Measurements from ENCODE around the gene FBXW11. TPM values are rescaled to one million over a fixed set of nuclear protein-coding genes. Genes with fewer than 3 reads are reported as not detected.

Gene FBXW11
- total and polyA plus RNA-seq, 10 of the 15 experiments (the other 5 are each of a cell fraction or from before 2014, with no cell fraction given): 4.3 to 61.5 (median 40.0) TPM

DNA sequence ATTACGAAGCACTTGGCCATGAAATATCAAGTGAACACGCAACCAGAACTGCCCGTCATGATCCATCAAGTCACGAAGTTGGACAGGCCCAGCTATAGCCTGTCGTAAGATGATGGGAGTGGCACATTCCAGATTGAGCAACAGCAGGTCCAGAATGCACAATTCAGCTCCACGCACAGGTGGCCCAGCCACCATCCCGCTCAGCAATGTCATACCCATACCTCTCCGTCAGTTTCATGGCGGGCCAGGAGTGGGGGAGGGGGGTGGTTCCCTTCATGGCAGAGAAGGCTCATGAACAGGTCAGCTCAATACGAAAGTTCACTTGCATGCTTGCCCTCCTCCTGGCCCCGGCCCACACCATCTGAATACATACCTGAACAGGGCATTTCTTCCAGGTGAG, 185.9 kb downstream of the FBXW11 start:
- H3K79me2 ChIP-seq (ENCODE audit: control insufficient read depth, insufficient read depth, low read length): no peaks in the 10 kb centered on the region
- no peak overlapping the region for H3K4me2 ChIP-seq (ENCODE audit: control insufficient read depth, insufficient read depth)
- H3K36me3 ChIP-seq (ENCODE audit: control insufficient read depth in 2 of 2, insufficient read depth in 2 of 2, low read length in 1 of 2): no peaks in the 10 kb centered on the region
- no peak overlapping the region for H3K4me3 ChIP-seq
- H2AFZ ChIP-seq (ENCODE audit: control insufficient read depth, low read depth, low read length): no peak overlapping the region
- no peak for DNase-seq (ENCODE audit: low read depth, low spot score)
- intact Hi-C loops (cut with micrococcal nuclease; ENCODE audit: unreplicated experiment): no loop called here
- no peak for ATAC-seq
- POLR2A ChIA-PET: no interaction called here
- H3K4me1 ChIP-seq (ENCODE audit: control insufficient read depth, insufficient read depth, low read length): no peaks in the 10 kb centered on the region
- RAD21 ChIA-PET (ENCODE audit: unreplicated experiment): no interaction called here
- no peak overlapping the region for H3K27ac ChIP-seq (ENCODE audit: control insufficient read depth, insufficient read depth)
- CTCF ChIA-PET: interaction anchor here (0.9 kb wide), 1 partner anchor 74 kb away, joined by 4 read pairs; no protein-coding TSS in a partner anchor
- SMC1A ChIA-PET (ENCODE audit: uncharacterized antibody, unreplicated experiment): no interaction called here
- 50% methylated on average over 11 of the region's 11 CpGs for WGBS (ENCODE audit: insufficient coverage, insufficient replicate concordance, low lambda C conversion rate, missing lambda C conversion rate)
- no peaks in the 10 kb centered on the region for H3K9me3 ChIP-seq (replicated peaks; ENCODE audit: control insufficient read depth, insufficient read depth, low read length)
- in situ Hi-C loops (cut with MboI): no loop called here
- no peak overlapping the region for H3K9ac ChIP-seq (ENCODE audit: control insufficient read depth, insufficient read depth, low read length)
- H3K27me3 ChIP-seq (replicated peaks in 1 of 2; ENCODE audit: control insufficient read depth in 2 of 2, insufficient read depth in 2 of 2, low read length in 1 of 2): no peaks in the 10 kb centered on the region; a peak in 1 of 4 replicates
- no peak for FAIRE-seq
- BruUV-seq (replicated peaks): no TSS peak
- no peaks in the 10 kb centered on the region for H4K20me1 ChIP-seq (ENCODE audit: control insufficient read depth, insufficient read depth)
- TF ChIP-seq, protein P1, sequence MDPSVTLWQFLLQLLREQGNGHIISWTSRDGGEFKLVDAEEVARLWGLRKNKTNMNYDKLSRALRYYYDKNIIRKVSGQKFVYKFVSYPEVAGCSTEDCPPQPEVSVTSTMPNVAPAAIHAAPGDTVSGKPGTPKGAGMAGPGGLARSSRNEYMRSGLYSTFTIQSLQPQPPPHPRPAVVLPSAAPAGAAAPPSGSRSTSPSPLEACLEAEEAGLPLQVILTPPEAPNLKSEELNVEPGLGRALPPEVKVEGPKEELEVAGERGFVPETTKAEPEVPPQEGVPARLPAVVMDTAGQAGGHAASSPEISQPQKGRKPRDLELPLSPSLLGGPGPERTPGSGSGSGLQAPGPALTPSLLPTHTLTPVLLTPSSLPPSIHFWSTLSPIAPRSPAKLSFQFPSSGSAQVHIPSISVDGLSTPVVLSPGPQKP (IDR thresholded peaks at IDR 0.05; ENCODE audit: low read depth, low read length): no peak
- TF ChIP-seq DPF2 (IDR thresholded peaks at IDR 0.05) (no peak), POU2F2 (IDR thresholded peaks at IDR 0.05; ENCODE audit: borderline replicate concordance, low read depth, low read length) (no peak), RBBP5 (conservative IDR thresholded peaks at IDR 0.05) (no peak), MTA3 (IDR thresholded peaks at IDR 0.05; ENCODE audit: borderline replicate concordance, low read length) (no peak), NFXL1 (IDR thresholded peaks at IDR 0.05; ENCODE audit: borderline replicate concordance) (no peak), SPI1 (IDR thresholded peaks at IDR 0.05; ENCODE audit: borderline replicate concordance, insufficient read depth, low read depth, low read length) (no peak), SMC3 (IDR thresholded peaks at IDR 0.05; ENCODE audit: borderline replicate concordance, low read length) (no peak), SUPT20H (IDR thresholded peaks at IDR 0.05; ENCODE audit: borderline replicate concordance, control insufficient read depth, low read depth, low read length) (no peak), ATF7 (IDR thresholded peaks at IDR 0.05; ENCODE audit: low read depth) (no peak), ZNF384 (IDR thresholded peaks at IDR 0.05; ENCODE audit: borderline replicate concordance, low read depth, low read length) (no peak), HDAC6 (IDR thresholded peaks at IDR 0.05; ENCODE audit: unreplicated experiment) (no peak)
- TF ChIP-seq, protein P2, sequence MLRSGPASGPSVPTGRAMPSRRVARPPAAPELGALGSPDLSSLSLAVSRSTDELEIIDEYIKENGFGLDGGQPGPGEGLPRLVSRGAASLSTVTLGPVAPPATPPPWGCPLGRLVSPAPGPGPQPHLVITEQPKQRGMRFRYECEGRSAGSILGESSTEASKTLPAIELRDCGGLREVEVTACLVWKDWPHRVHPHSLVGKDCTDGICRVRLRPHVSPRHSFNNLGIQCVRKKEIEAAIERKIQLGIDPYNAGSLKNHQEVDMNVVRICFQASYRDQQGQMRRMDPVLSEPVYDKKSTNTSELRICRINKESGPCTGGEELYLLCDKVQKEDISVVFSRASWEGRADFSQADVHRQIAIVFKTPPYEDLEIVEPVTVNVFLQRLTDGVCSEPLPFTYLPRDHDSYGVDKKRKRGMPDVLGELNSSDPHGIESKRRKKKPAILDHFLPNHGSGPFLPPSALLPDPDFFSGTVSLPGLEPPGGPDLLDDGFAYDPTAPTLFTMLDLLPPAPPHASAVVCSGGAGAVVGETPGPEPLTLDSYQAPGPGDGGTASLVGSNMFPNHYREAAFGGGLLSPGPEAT (IDR thresholded peaks at IDR 0.05; ENCODE audit: low read depth): no peak
- TF ChIP-seq, protein P3, sequence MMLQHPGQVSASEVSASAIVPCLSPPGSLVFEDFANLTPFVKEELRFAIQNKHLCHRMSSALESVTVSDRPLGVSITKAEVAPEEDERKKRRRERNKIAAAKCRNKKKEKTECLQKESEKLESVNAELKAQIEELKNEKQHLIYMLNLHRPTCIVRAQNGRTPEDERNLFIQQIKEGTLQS (IDR thresholded peaks at IDR 0.05; ENCODE audit: borderline replicate concordance, extremely low read depth, low read depth, low read length): no peak
- TF ChIP-seq, protein P4, sequence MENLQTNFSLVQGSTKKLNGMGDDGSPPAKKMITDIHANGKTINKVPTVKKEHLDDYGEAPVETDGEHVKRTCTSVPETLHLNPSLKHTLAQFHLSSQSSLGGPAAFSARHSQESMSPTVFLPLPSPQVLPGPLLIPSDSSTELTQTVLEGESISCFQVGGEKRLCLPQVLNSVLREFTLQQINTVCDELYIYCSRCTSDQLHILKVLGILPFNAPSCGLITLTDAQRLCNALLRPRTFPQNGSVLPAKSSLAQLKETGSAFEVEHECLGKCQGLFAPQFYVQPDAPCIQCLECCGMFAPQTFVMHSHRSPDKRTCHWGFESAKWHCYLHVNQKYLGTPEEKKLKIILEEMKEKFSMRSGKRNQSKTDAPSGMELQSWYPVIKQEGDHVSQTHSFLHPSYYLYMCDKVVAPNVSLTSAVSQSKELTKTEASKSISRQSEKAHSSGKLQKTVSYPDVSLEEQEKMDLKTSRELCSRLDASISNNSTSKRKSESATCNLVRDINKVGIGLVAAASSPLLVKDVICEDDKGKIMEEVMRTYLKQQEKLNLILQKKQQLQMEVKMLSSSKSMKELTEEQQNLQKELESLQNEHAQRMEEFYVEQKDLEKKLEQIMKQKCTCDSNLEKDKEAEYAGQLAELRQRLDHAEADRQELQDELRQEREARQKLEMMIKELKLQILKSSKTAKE (IDR thresholded peaks at IDR 0.05; ENCODE audit: low read depth, poor library complexity, severe bottlenecking): no peak
